Loucy (cell line): ENCODE data around the gene CADM2.

Source experiments
- EZH2phosphoT487 ChIP-seq: fragments of 200-600 bp; IDR thresholded peaks from 2 replicates; pipeline ENCODE4 v1.6.1; 2018; ENCODE audit warnings: antibody characterized with exemption, mild to moderate bottlenecking, moderate library complexity, borderline replicate concordance
- TF ChIP-seq, protein P1 (sequence below): fragments of 200-600 bp; sonication (generic); conservative IDR thresholded peaks from 2 replicates; pipeline ENCODE4 v1.5.1; 2014; ENCODE audit warnings: mild to moderate bottlenecking, antibody characterized with exemption, low read length

DNA sequence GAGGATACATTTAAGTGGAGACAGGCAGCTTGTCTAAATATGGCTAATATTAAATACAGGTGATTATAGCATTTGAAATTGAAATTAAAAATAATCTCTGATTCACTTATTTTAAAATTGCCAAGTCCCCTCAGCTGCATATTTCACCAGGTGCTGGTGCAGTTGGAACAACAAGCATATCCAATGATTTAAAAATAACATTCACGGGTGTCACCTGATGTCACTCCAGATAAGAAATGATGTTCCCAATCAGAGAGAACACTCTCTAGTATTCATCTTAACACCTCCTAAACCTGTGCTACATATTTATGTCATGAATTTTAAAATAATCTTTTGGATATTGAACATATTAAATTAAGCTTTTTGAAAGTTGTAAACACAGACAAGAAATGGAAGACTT, 249.9 kb downstream of the CADM2 start:
- TF ChIP-seq, protein P1, sequence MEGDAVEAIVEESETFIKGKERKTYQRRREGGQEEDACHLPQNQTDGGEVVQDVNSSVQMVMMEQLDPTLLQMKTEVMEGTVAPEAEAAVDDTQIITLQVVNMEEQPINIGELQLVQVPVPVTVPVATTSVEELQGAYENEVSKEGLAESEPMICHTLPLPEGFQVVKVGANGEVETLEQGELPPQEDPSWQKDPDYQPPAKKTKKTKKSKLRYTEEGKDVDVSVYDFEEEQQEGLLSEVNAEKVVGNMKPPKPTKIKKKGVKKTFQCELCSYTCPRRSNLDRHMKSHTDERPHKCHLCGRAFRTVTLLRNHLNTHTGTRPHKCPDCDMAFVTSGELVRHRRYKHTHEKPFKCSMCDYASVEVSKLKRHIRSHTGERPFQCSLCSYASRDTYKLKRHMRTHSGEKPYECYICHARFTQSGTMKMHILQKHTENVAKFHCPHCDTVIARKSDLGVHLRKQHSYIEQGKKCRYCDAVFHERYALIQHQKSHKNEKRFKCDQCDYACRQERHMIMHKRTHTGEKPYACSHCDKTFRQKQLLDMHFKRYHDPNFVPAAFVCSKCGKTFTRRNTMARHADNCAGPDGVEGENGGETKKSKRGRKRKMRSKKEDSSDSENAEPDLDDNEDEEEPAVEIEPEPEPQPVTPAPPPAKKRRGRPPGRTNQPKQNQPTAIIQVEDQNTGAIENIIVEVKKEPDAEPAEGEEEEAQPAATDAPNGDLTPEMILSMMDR = no peak
- TF ChIP-seq EZH2phosphoT487 = no peak
